MM.1S (cell line): ENCODE data around the gene DCN.
"Not testable (repeated sequence)": the region's sequence is repeated elsewhere in the genome, so short reads cannot be mapped to it uniquely, and the experiment has no call there.

Experiments used
- DNase-seq: peaks from one replicate; pipeline ENCODE4 v3.0.0-alpha.2; 2015
- H2AFZ ChIP-seq: fragments of 300-600 bp; sonication (generic); 2 replicates; pipeline ENCODE4 v1.6.0; 2016; ENCODE audit warnings: antibody characterized with exemption, low read length
- H3F3A ChIP-seq: fragments of 300-600 bp; sonication (generic); 2 replicates; pipeline ENCODE4 v1.6.1; 2016; ENCODE audit warnings: mild to moderate bottlenecking, antibody characterized with exemption, low read length, moderate library complexity, mixed read lengths; ENCODE audit not compliant: insufficient read depth
- H3K27ac ChIP-seq: fragments of 300-600 bp; sonication (generic); 2 replicates; pipeline ENCODE4 v1.5.1; 2016; ENCODE audit warnings: mild to moderate bottlenecking, low read length
- H3K27me3 ChIP-seq: fragments of 300-600 bp; sonication (generic); replicated peaks from 2 replicates; pipeline ENCODE4 v1.6.0; 2016; ENCODE audit warnings: low read length; ENCODE audit not compliant: insufficient read depth
- H3K36me3 ChIP-seq: fragments of 300-600 bp; sonication (generic); replicated peaks from 2 replicates; pipeline ENCODE4 v1.6.1; 2016; ENCODE audit warnings: mild to moderate bottlenecking, low read length, mixed read lengths; ENCODE audit not compliant: insufficient read depth
- H3K4me1 ChIP-seq: fragments of 300-600 bp; sonication (generic); 2 replicates; pipeline ENCODE4 v1.6.1; 2016; ENCODE audit warnings: low read length, mixed read lengths
- H3K4me2 ChIP-seq: fragments of 300-600 bp; sonication (generic); 2 replicates; pipeline ENCODE4 v1.6.0; 2016; ENCODE audit warnings: low read depth, low read length
- H3K4me3 ChIP-seq: fragments of 300-600 bp; sonication (generic); 2 replicates; pipeline ENCODE4 v1.5.1; 2016; ENCODE audit warnings: low read length, mixed read lengths
- H3K79me2 ChIP-seq: fragments of 300-600 bp; sonication (generic); 2 replicates; pipeline ENCODE4 v1.6.1; 2016; ENCODE audit warnings: mixed run types, low read length, mixed read lengths
- H3K9ac ChIP-seq: fragments of 300-600 bp; sonication (generic); 2 replicates; pipeline ENCODE4 v1.6.1; 2016; ENCODE audit warnings: low read length, mixed read lengths
- H3K9me2 ChIP-seq: fragments of 300-600 bp; sonication (generic); replicated peaks from 2 replicates; pipeline ENCODE4 v1.6.1; 2016; ENCODE audit warnings: mild to moderate bottlenecking, low read length, mixed read lengths; ENCODE audit not compliant: insufficient read depth
- H3K9me3 ChIP-seq: fragments of 300-600 bp; sonication (generic); replicated peaks from 2 replicates; pipeline ENCODE4 v1.6.1; 2016; ENCODE audit warnings: mild to moderate bottlenecking, low read length, mixed read lengths; ENCODE audit not compliant: insufficient read depth
- H4K20me1 ChIP-seq: fragments of 300-600 bp; sonication (generic); 2 replicates; pipeline ENCODE4 v1.6.1; 2016; ENCODE audit warnings: mild to moderate bottlenecking, low read length, moderate library complexity, mixed read lengths; ENCODE audit not compliant: insufficient read depth
- CTCF ChIP-seq: fragments of 300-600 bp; sonication (generic); IDR thresholded peaks from 2 replicates; pipeline ENCODE4 v1.5.1; 2016; ENCODE audit warnings: antibody characterized with exemption, low read length, mixed read lengths
- EZH2 ChIP-seq: fragments of 300-600 bp; sonication (generic); optimal IDR thresholded peaks from 2 replicates; pipeline ENCODE3; 2017; ENCODE audit warnings: low read depth, mild to moderate bottlenecking, antibody characterized with exemption, low read length, mixed read lengths
- EZH2phosphoT487 ChIP-seq: fragments of 300-600 bp; sonication (generic); IDR thresholded peaks from 2 replicates; pipeline ENCODE4 v1.6.1; 2018; ENCODE audit warnings: antibody characterized with exemption, low read length

DCN gene

GRCh38 chr12:91210144-91210543, 27.5 kb upstream of the DCN start:
- TF ChIP-seq EZH2: no peak
- TF ChIP-seq EZH2phosphoT487: no peak
- TF ChIP-seq CTCF: no peak
- Histone ChIP-seq H3K36me3 (no peaks in the 10 kb centered on the region), H4K20me1 (no peaks in the 10 kb centered on the region), H3F3A (no peaks in the 10 kb centered on the region), H3K4me3 (no peak overlapping the region), H3K9ac (no peak overlapping the region), H3K9me2 (no peaks in the 10 kb centered on the region), H3K9me3 (no peaks in the 10 kb centered on the region), H3K4me1 (no peaks in the 10 kb centered on the region), H3K4me2 (no peak overlapping the region), H3K79me2 (no peaks in the 10 kb centered on the region), H3K27ac (no peak overlapping the region), H3K27me3 (no peaks in the 10 kb centered on the region), H2AFZ (no peak overlapping the region)
- no peak for DNase-seq

GRCh38 chr12:91207301-91207700, 24.7 kb upstream of the DCN start:
- H4K20me1 ChIP-seq, H3F3A ChIP-seq, H3K4me3 ChIP-seq, H3K27me3 ChIP-seq, H3K9ac ChIP-seq, H3K36me3 ChIP-seq, H3K4me1 ChIP-seq, H3K9me2 ChIP-seq, H3K9me3 ChIP-seq, H3K79me2 ChIP-seq, H3K4me2 ChIP-seq, H3K27ac ChIP-seq, DNase-seq, H2AFZ ChIP-seq: not testable (repeated sequence)

- Histone ChIP-seq H3K36me3 (no peaks in the 10 kb centered on the region), H3K79me2 (no peaks in the 10 kb centered on the region), H3K9ac (no peak overlapping the region), H3K27me3 (no peaks in the 10 kb centered on the region), H4K20me1 (no peaks in the 10 kb centered on the region), H3K4me1 (no peaks in the 10 kb centered on the region), H3K9me2 (no peaks in the 10 kb centered on the region), H3K4me2 (no peak overlapping the region), H3K4me3 (no peak overlapping the region), H3K9me3 (no peaks in the 10 kb centered on the region), H3K27ac (no peak overlapping the region), H3F3A (no peaks in the 10 kb centered on the region), H2AFZ (no peak overlapping the region)
- no peak for TF ChIP-seq EZH2phosphoT487
- TF ChIP-seq EZH2: no peak
- no peak for TF ChIP-seq CTCF
- DNase-seq: no peak
Measured at GRCh38 chr12:91205811-91206210, 23.2 kb upstream of the DCN start.

GRCh38 chr12:91204421-91204820, 21.8 kb upstream of the DCN start:
- no peaks in the 10 kb centered on the region for H3K79me2 ChIP-seq
- H2AFZ ChIP-seq: no peak overlapping the region
- no peaks in the 10 kb centered on the region for H3K36me3 ChIP-seq
- H3K9me3 ChIP-seq: no peaks in the 10 kb centered on the region
- H3K9ac ChIP-seq: no peak overlapping the region
- no peaks in the 10 kb centered on the region for H3K4me1 ChIP-seq
- H4K20me1 ChIP-seq: no peaks in the 10 kb centered on the region
- H3F3A ChIP-seq: no peaks in the 10 kb centered on the region
- no peaks in the 10 kb centered on the region for H3K27me3 ChIP-seq
- no peak overlapping the region for H3K4me3 ChIP-seq
- H3K9me2 ChIP-seq: no peaks in the 10 kb centered on the region
- TF ChIP-seq EZH2phosphoT487: no peak
- no peak for TF ChIP-seq CTCF
- no peak for TF ChIP-seq EZH2
- H3K27ac ChIP-seq: no peak overlapping the region
- no peak for DNase-seq
- H3K4me2 ChIP-seq: no peak overlapping the region
